Testis (tissue), 2 donors: ENCODE data around the gene RAPGEF4.

Source experiments
- POLR2A ChIP-seq: fragments of 450-650 bp; IDR thresholded peaks from one replicate; pipeline ENCODE4 v1.6.1; 2017; ENCODE audit warnings: antibody characterized with exemption, mild to moderate bottlenecking, moderate library complexity
- TF ChIP-seq, protein P1 (sequence below), 3 experiments: fragments of 450-650 bp in 2 of 3; fragments of 200-600 bp in 1 of 3; sonication (generic) in 1 of 3; IDR thresholded peaks; one replicate each; pipeline ENCODE4 v1.5.1; 2016 to 2019; ENCODE audit warnings: antibody characterized with exemption in 3 of 3, mild to moderate bottlenecking in 2 of 3, moderate library complexity in 1 of 3

- TF ChIP-seq, protein P1, sequence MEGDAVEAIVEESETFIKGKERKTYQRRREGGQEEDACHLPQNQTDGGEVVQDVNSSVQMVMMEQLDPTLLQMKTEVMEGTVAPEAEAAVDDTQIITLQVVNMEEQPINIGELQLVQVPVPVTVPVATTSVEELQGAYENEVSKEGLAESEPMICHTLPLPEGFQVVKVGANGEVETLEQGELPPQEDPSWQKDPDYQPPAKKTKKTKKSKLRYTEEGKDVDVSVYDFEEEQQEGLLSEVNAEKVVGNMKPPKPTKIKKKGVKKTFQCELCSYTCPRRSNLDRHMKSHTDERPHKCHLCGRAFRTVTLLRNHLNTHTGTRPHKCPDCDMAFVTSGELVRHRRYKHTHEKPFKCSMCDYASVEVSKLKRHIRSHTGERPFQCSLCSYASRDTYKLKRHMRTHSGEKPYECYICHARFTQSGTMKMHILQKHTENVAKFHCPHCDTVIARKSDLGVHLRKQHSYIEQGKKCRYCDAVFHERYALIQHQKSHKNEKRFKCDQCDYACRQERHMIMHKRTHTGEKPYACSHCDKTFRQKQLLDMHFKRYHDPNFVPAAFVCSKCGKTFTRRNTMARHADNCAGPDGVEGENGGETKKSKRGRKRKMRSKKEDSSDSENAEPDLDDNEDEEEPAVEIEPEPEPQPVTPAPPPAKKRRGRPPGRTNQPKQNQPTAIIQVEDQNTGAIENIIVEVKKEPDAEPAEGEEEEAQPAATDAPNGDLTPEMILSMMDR (IDR thresholded peaks at IDR 0.05), result no peak
- TF ChIP-seq POLR2A, result no peak
Observed at GRCh38 chr2:172974762-172975161, 239.1 kb downstream of the RAPGEF4 start.
